HepG2 (cell line): ENCODE results near the gene ANTXR1. TPM values are rescaled to one million over a fixed set of nuclear protein-coding genes. Genes with fewer than 3 reads are reported as not detected.

Experiments used
- ARNTL ChIP-seq: sonication (generic); formaldehyde crosslinking; IDR thresholded peaks from 2 replicates; pipeline ENCODE4 v1.4.0; 2020; ENCODE audit warnings: mild to moderate bottlenecking, missing genetic modification reagents
- CBX5 ChIP-seq: sonication (generic); formaldehyde crosslinking; IDR thresholded peaks from 2 replicates; pipeline ENCODE4 v1.4.0; 2020; ENCODE audit warnings: missing genetic modification reagents, borderline replicate concordance
- ESRRA ChIP-seq: sonication (generic); formaldehyde crosslinking; IDR thresholded peaks from 2 replicates; pipeline ENCODE4 v1.5.1; 2020; ENCODE audit warnings: mild to moderate bottlenecking, low read depth, missing genetic modification reagents
- FOXK1 ChIP-seq: sonication (generic); formaldehyde crosslinking; IDR thresholded peaks from 2 replicates; pipeline ENCODE4 v1.4.0; 2020; ENCODE audit warnings: low read depth, missing genetic modification reagents, borderline replicate concordance
- GABPB1 ChIP-seq: IDR thresholded peaks from 2 replicates; pipeline ENCODE4 v1.6.1; 2016; ENCODE audit warnings: mild to moderate bottlenecking, missing genetic modification reagents, moderate library complexity, missing compliant biosample characterization
- JUN ChIP-seq: sonication (generic); formaldehyde crosslinking; IDR thresholded peaks from 2 replicates; pipeline ENCODE4 v1.4.0; 2020; ENCODE audit warnings: mild to moderate bottlenecking, missing genetic modification reagents
- MAF1 ChIP-seq: sonication (generic); formaldehyde crosslinking; IDR thresholded peaks from 2 replicates; pipeline ENCODE4 v1.5.0; 2020; ENCODE audit warnings: missing genetic modification reagents, borderline replicate concordance
- NR1H2 ChIP-seq: sonication (generic); formaldehyde crosslinking; IDR thresholded peaks from 2 replicates; pipeline ENCODE4 v1.8.1; 2022; ENCODE audit warnings: low read depth, missing genetic modification reagents, borderline replicate concordance
- SPEN ChIP-seq: sonication (generic); formaldehyde crosslinking; IDR thresholded peaks from 2 replicates; pipeline ENCODE4 v1.5.1; 2020; ENCODE audit warnings: low read depth, mild to moderate bottlenecking, missing genetic modification reagents
- SRY ChIP-seq: sonication (generic); formaldehyde crosslinking; IDR thresholded peaks from 2 replicates; pipeline ENCODE4 v1.8.0; 2022; ENCODE audit warnings: mild to moderate bottlenecking, missing genetic modification reagents
- TAF1 ChIP-seq: sonication (generic); formaldehyde crosslinking; IDR thresholded peaks from 2 replicates; pipeline ENCODE4 v1.4.0; 2020; ENCODE audit warnings: missing genetic modification reagents
- ZNF180 ChIP-seq: sonication (generic); formaldehyde crosslinking; IDR thresholded peaks from 2 replicates; pipeline ENCODE4 v1.4.0; 2020; ENCODE audit warnings: low read depth, missing genetic modification reagents, borderline replicate concordance
- ZNF589 ChIP-seq: sonication (generic); formaldehyde crosslinking; conservative IDR thresholded peaks from 2 replicates; pipeline ENCODE4 v1.8.0; 2022; ENCODE audit warnings: mild to moderate bottlenecking, moderate library complexity, missing genetic modification reagents
- ZNF614 ChIP-seq: IDR thresholded peaks from 2 replicates; pipeline ENCODE4 v1.6.1; 2018; ENCODE audit warnings: missing biosample characterization, missing genetic modification reagents, inconsistent platforms, borderline replicate concordance
- ZNF720 ChIP-seq: sonication (generic); formaldehyde crosslinking; IDR thresholded peaks from 2 replicates; pipeline ENCODE4 v1.4.0; 2020; ENCODE audit warnings: missing genetic modification reagents
- polyA plus RNA-seq, 8 experiments: library from polyadenylated mRNA; depleted of rRNA in 3 of 8; stranded (reverse) in 7 of 8; unstranded in 1 of 8; fragments of >200 nt; fragmentation: Illumina TruSeq in 4 of 8; extraction: Trizol in 4 of 8; gene quantifications; 2 replicates each; pipeline versions ENCODE4 v1.2.1 to v1.2.3, GENCODE V29; 2011 to 2016; ENCODE audit warnings: low read depth in 4 of 8, missing spikeins in 1 of 8, mixed read lengths in 1 of 8; ENCODE audit not compliant: insufficient read depth in 1 of 8
- total RNA-seq, 5 experiments: library from RNA; depleted of rRNA; stranded (reverse); fragments of >200 nt; fragmentation: Illumina TruSeq; extraction: Trizol; gene quantifications; 2 replicates each; pipeline ENCODE4 v1.2.3, GENCODE V29; 2016; ENCODE audit warnings: low read depth in 1 of 5
- TF ChIP-seq, protein P1 (sequence below): sonication (generic); formaldehyde crosslinking; IDR thresholded peaks from 2 replicates; pipeline ENCODE4 v1.4.0; 2020; ENCODE audit warnings: missing genetic modification reagents
- TF ChIP-seq, protein P2 (sequence below): sonication (generic); formaldehyde crosslinking; IDR thresholded peaks from 2 replicates; pipeline ENCODE4 v1.8.0; 2022; ENCODE audit warnings: mild to moderate bottlenecking, missing genetic modification reagents, borderline replicate concordance
- TF ChIP-seq, protein P3 (sequence below): sonication (generic); formaldehyde crosslinking; IDR thresholded peaks from 2 replicates; pipeline ENCODE4 v1.4.0; 2020; ENCODE audit warnings: missing genetic modification reagents, borderline replicate concordance

The ANTXR1 gene
- total and polyA plus RNA-seq, 2 of the 13 experiments (the other 11 are each of a cell fraction or from before 2014, with no cell fraction given), result 4.5 to 12.7 TPM

DNA sequence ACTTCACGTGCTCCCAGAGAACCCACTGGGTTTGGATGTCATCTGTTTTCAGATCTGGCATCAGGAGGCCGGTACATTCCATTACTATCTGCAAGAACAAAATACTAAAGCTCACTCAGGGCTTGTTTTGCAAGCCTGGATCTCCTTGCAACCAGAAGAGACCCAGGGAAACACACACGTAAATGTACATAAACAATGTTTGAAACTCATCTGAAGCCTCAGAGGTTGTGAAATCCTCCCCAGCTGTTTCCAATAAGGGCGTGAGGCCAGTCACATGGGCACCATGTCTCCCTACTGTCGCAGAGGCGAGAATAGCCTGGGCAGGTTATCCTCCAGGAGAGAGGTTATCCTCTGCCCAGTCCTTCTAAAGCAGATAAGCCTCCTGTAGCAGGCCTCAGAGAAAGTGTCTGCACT, 187.1 kb downstream of the ANTXR1 start (continued):
- TF ChIP-seq ZNF614 (CRISPR knock-in tag), result no peak; the same call in 1 of the 2 replicates
- TF ChIP-seq CBX5 (CRISPR knock-in tag), result peak; percentile 67; the same call in 1 of the 2 replicates
- TF ChIP-seq JUN (CRISPR knock-in tag), result no peak
- TF ChIP-seq GABPB1 (CRISPR knock-in tag), result no peak
- no peak for TF ChIP-seq ARNTL
- no peak for TF ChIP-seq ZNF720 (CRISPR knock-in tag)
- TF ChIP-seq, protein P1, sequence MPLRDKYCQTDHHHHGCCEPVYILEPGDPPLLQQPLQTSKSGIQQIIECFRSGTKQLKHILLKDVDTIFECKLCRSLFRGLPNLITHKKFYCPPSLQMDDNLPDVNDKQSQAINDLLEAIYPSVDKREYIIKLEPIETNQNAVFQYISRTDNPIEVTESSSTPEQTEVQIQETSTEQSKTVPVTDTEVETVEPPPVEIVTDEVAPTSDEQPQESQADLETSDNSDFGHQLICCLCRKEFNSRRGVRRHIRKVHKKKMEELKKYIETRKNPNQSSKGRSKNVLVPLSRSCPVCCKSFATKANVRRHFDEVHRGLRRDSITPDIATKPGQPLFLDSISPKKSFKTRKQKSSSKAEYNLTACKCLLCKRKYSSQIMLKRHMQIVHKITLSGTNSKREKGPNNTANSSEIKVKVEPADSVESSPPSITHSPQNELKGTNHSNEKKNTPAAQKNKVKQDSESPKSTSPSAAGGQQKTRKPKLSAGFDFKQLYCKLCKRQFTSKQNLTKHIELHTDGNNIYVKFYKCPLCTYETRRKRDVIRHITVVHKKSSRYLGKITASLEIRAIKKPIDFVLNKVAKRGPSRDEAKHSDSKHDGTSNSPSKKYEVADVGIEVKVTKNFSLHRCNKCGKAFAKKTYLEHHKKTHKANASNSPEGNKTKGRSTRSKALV (CRISPR knock-in tag), result no peak
- TF ChIP-seq ZNF589 (CRISPR knock-in tag), result no peak
- no peak for TF ChIP-seq NR1H2 (CRISPR knock-in tag)
- no peak for TF ChIP-seq TAF1
- TF ChIP-seq ZNF180 (CRISPR knock-in tag), result no peak
- TF ChIP-seq ESRRA, result no peak
- 0 out of 2 replicates have a peak, but pooled peaks have one; percentile 15 for TF ChIP-seq SPEN (CRISPR knock-in tag)
- TF ChIP-seq SRY (CRISPR knock-in tag), result no peak
- no peak for TF ChIP-seq MAF1 (CRISPR knock-in tag)
- TF ChIP-seq FOXK1 (CRISPR knock-in tag), result peak; percentile 81; the same call in 1 of the 2 replicates
- TF ChIP-seq, protein P2, sequence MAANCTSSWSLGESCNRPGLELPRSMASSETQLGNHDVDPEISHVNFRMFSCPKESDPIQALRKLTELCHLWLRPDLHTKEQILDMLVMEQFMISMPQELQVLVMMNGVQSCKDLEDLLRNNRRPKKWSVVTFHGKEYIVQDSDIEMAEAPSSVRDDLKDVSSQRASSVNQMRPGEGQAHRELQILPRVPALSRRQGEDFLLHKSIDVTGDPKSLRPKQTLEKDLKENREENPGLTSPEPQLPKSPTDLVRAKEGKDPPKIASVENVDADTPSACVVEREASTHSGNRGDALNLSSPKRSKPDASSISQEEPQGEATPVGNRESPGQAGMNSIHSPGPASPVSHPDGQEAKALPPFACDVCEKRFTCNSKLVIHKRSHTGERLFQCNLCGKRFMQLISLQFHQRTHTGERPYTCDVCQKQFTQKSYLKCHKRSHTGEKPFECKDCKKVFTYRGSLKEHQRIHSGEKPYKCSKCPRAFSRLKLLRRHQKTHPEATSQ, result no peak
- TF ChIP-seq, protein P3, sequence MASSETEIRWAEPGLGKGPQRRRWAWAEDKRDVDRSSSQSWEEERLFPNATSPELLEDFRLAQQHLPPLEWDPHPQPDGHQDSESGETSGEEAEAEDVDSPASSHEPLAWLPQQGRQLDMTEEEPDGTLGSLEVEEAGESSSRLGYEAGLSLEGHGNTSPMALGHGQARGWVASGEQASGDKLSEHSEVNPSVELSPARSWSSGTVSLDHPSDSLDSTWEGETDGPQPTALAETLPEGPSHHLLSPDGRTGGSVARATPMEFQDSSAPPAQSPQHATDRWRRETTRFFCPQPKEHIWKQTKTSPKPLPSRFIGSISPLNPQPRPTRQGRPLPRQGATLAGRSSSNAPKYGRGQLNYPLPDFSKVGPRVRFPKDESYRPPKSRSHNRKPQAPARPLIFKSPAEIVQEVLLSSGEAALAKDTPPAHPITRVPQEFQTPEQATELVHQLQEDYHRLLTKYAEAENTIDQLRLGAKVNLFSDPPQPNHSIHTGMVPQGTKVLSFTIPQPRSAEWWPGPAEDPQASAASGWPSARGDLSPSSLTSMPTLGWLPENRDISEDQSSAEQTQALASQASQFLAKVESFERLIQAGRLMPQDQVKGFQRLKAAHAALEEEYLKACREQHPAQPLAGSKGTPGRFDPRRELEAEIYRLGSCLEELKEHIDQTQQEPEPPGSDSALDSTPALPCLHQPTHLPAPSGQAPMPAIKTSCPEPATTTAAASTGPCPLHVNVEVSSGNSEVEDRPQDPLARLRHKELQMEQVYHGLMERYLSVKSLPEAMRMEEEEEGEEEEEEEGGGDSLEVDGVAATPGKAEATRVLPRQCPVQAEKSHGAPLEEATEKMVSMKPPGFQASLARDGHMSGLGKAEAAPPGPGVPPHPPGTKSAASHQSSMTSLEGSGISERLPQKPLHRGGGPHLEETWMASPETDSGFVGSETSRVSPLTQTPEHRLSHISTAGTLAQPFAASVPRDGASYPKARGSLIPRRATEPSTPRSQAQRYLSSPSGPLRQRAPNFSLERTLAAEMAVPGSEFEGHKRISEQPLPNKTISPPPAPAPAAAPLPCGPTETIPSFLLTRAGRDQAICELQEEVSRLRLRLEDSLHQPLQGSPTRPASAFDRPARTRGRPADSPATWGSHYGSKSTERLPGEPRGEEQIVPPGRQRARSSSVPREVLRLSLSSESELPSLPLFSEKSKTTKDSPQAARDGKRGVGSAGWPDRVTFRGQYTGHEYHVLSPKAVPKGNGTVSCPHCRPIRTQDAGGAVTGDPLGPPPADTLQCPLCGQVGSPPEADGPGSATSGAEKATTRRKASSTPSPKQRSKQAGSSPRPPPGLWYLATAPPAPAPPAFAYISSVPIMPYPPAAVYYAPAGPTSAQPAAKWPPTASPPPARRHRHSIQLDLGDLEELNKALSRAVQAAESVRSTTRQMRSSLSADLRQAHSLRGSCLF (CRISPR knock-in tag), result no peak
